Stimulated activated CD8-positive, alpha-beta memory T cell treated with anti-CD3 and anti-CD28 coated beads, Interleukin-2, amount 100 ng/mL, for 48 hours (primary cell): Measurements from ENCODE around the gene ITPRID1.
"Not testable (repeated sequence)": the region's sequence is repeated elsewhere in the genome, so short reads cannot be mapped to it uniquely, and the experiment has no call there.

ENCODE experiments used
- DNase-seq, 2 donors: peaks; one replicate each; pipeline ENCODE4 v3.0.0-alpha.2; 2020; ENCODE audit warnings: low read depth in 2 of 2

Gene ITPRID1

DNA sequence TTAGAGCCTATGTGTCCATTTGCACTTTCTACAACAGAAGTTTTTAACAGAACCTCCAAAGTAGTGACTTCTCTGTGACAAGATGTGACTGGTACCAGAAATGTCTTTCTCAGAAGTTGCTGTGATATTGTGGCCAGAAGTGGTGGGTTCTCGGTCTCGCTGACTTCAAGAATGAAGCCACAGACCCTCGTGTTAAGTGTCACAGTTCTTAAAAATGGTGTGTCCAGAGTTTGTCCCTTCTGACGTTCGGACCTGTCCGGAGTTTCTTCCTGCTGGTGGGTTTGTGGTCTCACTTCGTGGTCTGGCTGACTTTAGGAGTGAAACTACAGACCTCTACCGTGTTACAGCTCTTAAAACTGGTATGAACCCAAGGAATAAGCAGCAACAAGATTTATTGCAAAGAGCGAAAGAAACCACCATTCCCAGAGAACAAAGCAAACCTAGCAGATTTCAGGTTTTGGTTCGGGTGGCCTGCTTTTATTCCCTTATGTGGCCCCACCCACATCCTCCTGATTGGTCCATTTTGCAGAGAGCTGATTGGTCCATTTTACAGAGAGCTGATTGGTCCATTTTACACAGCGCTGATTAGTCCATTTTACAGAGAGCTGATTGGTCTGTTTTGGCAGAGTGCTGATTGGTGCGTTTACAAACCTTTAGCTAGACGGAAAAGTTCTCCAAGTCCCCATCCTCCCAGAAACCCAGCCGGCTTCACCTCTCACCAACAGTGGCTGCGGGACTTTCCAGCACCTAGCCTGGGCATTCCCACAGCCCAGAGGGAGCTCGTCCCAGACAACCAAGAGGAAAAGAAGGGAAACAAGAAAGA lies 3.0 kb downstream of the ITPRID1 start:
- no peak for DNase-seq

DNA sequence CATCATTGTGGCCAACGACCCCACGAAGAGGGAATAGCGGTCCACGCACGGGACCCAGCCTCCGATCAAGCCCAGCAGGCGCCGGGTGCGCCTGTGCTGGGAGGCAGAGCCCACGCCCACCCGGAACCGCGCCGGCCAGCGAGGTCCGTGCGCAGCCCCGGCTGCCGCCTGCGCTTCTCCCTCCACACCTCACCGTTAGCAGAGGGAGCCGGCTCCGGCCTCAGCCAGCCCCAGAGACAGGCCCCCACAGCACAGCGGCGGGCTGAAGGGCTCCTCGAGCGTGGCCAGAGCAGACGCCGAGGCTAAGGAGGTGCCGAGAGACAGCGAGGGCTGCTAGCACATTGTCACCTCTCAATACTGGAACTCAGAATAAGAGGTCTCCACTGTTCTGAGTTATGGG lies 3.6 kb downstream of the ITPRID1 start:
- DNase-seq = no peak

DNA sequence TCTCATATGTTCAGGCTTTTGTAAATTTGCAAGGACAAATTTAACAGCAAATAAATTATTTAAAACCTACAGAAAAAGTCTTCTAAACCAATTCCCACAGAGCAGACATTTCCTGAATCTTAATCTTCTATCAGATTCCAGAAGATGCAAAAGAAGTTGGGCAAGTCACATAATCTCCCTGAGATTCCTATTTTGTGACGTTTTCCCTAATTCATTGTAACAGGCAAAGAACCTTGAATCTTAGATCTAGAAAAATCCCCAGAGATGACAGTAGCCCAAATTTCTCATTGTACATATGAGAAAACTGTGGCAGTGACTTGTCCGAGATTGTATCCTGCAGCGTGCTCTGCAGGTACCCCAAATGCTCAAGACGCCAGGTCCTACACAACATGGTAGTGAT lies 4.9 kb downstream of the ITPRID1 start:
- no peak for DNase-seq

GRCh38 chr7:31521336-31522010 lies 7.6 kb downstream of the ITPRID1 start:
- no peak for DNase-seq

GRCh38 chr7:31526864-31527263 lies 13.0 kb downstream of the ITPRID1 start:
- DNase-seq = no peak

GRCh38 chr7:31529103-31529502 lies 15.2 kb downstream of the ITPRID1 start:
- no peak for DNase-seq

DNA sequence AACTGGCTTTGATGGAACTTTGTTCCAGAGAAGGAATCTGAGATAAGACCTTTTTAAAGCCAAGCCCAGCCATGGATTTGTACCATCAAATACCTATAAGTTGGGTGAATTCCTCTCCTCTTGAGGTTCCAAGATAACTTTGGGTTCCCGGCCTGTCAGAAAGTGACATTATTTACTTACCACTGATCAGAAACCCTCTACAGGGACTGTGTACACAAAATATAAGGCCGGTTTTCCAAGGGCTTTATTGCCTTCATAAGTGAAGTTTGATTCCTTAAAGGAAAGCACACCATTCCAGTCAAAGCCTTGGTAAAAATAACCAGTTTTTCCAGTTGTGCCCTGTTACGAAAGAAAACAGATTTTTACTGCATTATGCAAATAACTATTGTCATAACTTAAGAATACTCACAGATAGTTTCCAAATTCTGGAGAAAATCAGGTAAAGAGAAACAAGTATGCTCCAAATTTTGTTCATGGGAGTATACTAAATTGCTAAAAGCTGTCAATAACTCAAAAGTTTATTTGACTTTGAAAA lies 26.8 kb downstream of the ITPRID1 start:
- not testable (repeated sequence) for DNase-seq

DNA sequence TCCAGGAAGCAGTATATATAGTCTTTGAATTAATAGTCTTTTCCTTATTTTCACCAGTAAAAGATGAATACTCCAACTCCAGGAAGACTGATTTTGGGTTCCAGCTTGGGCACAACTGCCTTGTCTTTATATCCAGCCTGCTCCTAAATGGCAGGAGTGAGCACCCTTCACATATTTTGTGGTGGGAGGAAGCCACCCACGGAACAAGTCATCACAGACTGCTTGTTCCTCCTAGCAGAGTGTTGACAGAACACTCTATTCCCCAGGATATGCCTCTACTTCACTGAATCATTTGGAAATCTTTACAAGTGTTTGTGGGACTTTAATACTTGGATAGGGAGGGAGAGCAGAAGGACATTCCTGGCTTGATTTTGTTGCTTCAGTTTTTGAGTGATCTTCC lies 31.7 kb downstream of the ITPRID1 start:
- no peak for DNase-seq

DNA sequence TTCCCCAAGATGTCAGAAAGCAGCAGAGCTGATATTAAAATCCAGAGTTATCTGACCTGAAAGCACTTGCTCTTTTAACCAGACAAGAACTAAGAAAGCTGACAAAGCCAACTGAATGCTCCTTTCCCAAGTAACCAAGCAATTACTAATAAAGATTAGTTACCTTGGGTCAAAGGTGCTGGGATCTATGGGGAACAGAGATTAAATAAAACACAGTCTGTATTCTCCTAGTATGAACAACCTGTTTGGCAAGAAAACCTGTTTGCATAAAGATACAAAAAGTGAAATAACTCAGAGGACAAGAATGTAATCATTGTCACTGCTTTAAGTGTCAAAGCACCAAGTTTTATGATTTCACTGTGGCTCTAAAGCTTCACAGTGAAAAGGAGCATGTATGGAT lies 35.7 kb downstream of the ITPRID1 start:
- no peak for DNase-seq

- DNase-seq = no peak
Observed at GRCh38 chr7:31550432-31550831, 36.5 kb downstream of the ITPRID1 start.

GRCh38 chr7:31553661-31554081 lies 39.8 kb downstream of the ITPRID1 start:
- DNase-seq = no peak

- no peak for DNase-seq
Observed at GRCh38 chr7:31562002-31562401, 48.1 kb downstream of the ITPRID1 start.

GRCh38 chr7:31563522-31563921 lies 49.6 kb downstream of the ITPRID1 start:
- DNase-seq = no peak

- no peak for DNase-seq
Observed at GRCh38 chr7:31563951-31564350, 50.1 kb downstream of the ITPRID1 start.

DNA sequence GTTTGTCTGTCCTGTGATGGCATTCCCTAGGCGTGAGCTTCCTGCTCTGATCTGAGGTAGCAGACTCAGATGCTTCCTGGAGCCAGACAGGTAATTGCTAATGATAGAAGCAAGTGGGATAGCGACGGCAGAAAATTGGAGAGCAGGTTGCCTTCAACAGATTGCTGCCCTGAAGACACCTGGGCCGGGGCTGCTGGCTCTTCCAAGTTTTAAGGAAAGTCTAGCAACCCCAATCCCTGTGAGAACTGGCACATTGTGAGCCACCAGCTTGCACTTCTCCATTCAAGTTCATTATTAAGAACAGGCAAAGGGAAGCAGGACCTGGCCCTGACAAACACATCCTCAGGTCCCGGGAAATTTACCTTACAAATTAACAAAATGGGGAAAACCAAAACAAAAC lies 50.8 kb downstream of the ITPRID1 start:
- no peak for DNase-seq

GRCh38 chr7:31569528-31569927 lies 55.6 kb downstream of the ITPRID1 start:
- DNase-seq = no peak

- DNase-seq = no peak
Observed at GRCh38 chr7:31583526-31583925, 69.6 kb downstream of the ITPRID1 start.

- DNase-seq = no peak
Observed at GRCh38 chr7:31583942-31584341, 70.1 kb downstream of the ITPRID1 start.

- DNase-seq = no peak
Observed at GRCh38 chr7:31595390-31595789, 81.5 kb downstream of the ITPRID1 start.

GRCh38 chr7:31602041-31602625 lies 88.2 kb downstream of the ITPRID1 start:
- no peak for DNase-seq

DNA sequence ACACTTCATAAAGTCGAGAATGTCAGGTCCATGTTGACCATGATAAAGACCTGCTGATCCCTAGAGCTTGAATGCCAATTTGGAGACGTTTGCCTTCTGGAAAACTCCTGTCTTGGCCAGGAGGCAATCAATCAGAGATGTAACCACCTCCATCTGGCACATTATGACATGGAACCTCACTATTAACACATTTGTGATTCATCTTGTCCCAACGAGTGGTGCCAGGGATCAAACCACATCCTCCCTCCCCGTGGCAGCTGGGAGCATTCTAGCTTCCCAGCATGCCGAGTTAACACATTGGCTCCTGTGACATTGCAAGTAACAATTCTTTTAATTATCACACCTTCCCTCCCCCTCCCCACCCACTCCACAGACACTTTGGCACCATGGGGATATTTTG lies 89.2 kb downstream of the ITPRID1 start:
- DNase-seq = no peak

GRCh38 chr7:31613604-31614003 lies 99.7 kb downstream of the ITPRID1 start:
- DNase-seq = no peak

DNA sequence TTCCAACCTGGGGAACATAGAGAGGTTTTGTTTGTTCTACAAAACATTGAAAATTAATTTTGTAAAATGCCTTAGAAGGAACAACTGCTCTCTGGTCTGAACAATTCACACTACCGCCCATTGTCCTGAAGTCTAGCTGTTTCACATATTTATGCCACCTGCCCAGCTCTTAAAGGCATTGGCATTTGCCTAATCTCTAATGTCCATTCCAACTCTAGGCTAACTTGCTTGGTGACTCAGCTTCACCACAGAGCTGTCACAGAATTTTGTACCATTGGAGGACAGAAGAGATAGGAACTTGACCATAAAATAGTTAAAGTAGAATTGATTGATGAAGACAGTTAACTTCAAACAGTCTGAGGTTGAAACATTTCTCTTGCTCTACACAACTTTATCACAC lies 119.6 kb downstream of the ITPRID1 start:
- DNase-seq = no peak
